NCI-H345 treated with DMSO at 0.1 percent for 48 hours (cell line): ENCODE measurements around the gene PKHD1.

Experiments
- DNase-seq: peaks from one replicate; lab custom pipeline; 2025; ENCODE audit not compliant: unreplicated experiment; lab: John Stamatoyannopoulos, UW

The PKHD1 gene

GRCh38 chr6:51570168-51570921 is 517.1 kb downstream of the PKHD1 start:
- no peak for DNase-seq

DNA sequence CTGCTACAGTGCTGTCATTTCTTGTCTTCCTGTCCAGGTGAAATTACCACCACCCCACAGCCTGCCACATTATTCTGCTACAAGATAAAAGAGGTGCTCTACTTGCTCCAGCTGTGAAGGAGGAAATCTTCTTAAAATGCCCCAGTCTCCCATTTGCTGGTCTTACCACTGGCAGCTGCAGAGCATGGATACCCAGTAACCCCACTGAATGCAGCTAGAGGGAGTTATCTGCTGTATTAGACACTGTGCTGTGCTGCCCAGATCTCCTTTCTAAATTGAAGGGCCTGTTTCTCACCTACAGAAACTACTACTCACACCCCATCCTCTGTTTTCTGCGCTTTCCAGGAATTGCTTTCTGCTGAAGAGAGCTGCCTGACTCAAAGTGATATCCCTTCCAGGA is 517.8 kb downstream of the PKHD1 start:
- no peak for DNase-seq

- DNase-seq, result no peak
Measured at GRCh38 chr6:51568771-51569170, 518.6 kb downstream of the PKHD1 start.

DNA sequence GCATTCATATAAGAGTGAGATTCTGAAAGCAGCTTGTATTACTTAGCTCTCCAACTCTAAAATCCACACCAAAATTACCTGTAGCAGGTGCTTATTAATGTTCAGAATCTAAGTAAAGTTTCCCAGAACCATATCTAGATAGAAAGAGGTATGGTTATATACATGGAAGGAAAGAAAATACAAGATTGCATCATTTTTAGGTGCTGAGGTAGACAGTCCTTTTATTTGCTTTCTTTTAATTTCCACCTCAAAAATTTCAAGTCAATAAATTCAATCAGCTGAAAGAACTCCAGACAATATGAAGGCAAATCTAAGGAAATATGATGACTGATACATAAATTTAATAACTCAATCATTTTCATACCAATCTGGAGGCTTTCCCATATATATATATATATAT is 521.9 kb downstream of the PKHD1 start:
- DNase-seq, result no peak
